Measurements from ENCODE around the gene ANKRD31.
"Not testable (repeated sequence)": the region's sequence is repeated elsewhere in the genome, so short reads cannot be mapped to it uniquely, and the experiment has no call there.

- TF ChIP-seq POLR2A, CTCF (IDR thresholded peaks at IDR 0.05): not testable (repeated sequence)
Observed at GRCh38 chr5:75161508-75161907, 75.2 kb downstream of the ANKRD31 start.

Data from adrenal gland (tissue), 5 donors.